ENCODE measurements around the gene GAS6.

- TF ChIP-seq POLR2A (IDR thresholded peaks at IDR 0.05), result no peak
- TF ChIP-seq CTCF (IDR thresholded peaks at IDR 0.05), result no peak
Measured at GRCh38 chr13:113819731-113820715, 43.9 kb downstream of the GAS6 start.
